BLaER1 (cell line): Measurements from ENCODE around the gene PRKCZ.
A peak's percentile ranks its signal among the peaks of the same experiment; 100 is the strongest.

Source experiments
- H3K27ac ChIP-seq: shearing (Covaris generic); formaldehyde crosslinking; 2 replicates; pipeline ENCODE4 v1.8.1; 2022
- H3K27me3 ChIP-seq: shearing (Covaris generic); formaldehyde crosslinking; 2 replicates; pipeline ENCODE4 v1.8.1; 2022
- H3K36me3 ChIP-seq: shearing (Covaris generic); formaldehyde crosslinking; 2 replicates; pipeline ENCODE4 v1.8.1; 2022
- H3K4me1 ChIP-seq: shearing (Covaris generic); formaldehyde crosslinking; 2 replicates; pipeline ENCODE4 v1.8.1; 2022
- H3K4me2 ChIP-seq: shearing (Covaris generic); formaldehyde crosslinking; 2 replicates; pipeline ENCODE4 v1.8.1; 2022
- H3K4me3 ChIP-seq: shearing (Covaris generic); formaldehyde crosslinking; 2 replicates; pipeline ENCODE4 v1.8.1; 2022
- H3K9ac ChIP-seq: shearing (Covaris generic); formaldehyde crosslinking; 2 replicates; pipeline ENCODE4 v1.8.1; 2022
- H3K9me3 ChIP-seq: shearing (Covaris generic); formaldehyde crosslinking; 2 replicates; pipeline ENCODE4 v1.8.1; 2022
- H4K20me1 ChIP-seq: shearing (Covaris generic); formaldehyde crosslinking; 2 replicates; pipeline ENCODE4 v1.8.1; 2022
- Cebpa-rat ChIP-seq: shearing (Covaris generic); IDR thresholded peaks from 2 replicates; pipeline ENCODE4 v1.8.1; 2022

Gene PRKCZ

DNA sequence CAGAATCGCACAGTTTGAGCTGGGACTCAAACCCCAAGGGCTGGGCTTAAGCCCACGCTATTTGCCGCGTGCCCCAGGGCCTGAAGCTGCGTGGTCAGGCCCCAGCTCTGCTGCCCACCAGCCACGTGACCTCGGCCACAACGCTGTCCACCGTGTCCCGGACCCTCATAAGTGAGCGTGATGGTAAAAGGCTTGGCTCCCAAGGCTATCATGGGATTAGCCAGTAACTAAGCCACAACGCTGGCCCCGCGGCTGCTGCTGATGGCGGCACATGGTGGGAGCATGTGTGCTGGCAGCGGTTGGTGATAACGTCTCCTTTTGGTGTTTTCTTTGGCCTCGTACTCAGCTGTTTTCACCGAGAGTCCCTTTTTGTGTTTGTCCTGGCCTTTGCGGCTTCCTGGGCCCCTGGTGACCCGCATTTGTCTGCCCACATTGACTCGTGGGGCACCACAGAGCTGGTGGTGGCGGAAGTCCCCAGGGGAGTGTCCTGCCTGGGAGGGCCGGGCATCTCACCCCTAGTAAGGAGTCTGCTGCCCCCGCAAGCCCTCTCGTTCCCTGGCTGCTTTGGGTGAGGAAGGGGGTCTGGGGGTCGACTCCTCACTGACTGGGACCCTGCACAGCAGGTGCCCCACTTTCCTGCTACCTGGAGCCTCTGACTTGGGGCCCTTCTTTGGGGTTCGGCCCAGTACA, 29.3 kb downstream of the PRKCZ start:
- TF ChIP-seq Cebpa-rat = no peak
- H3K36me3 ChIP-seq = peaks cover 44% of the 10 kb centered on the region
- peaks cover 43% of the 10 kb centered on the region for H3K9me3 ChIP-seq
- H3K4me1 ChIP-seq = peaks cover 67% of the 10 kb centered on the region
- H3K4me2 ChIP-seq = peak overlapping the region; percentile 11
- peaks cover 36% of the 10 kb centered on the region for H3K27me3 ChIP-seq
- H4K20me1 ChIP-seq = peaks cover 67% of the 10 kb centered on the region
- H3K27ac ChIP-seq = 0 out of 2 replicates have a peak overlapping the region, but pooled peaks have one; percentile 18
- H3K9ac ChIP-seq = no peak overlapping the region
- H3K4me3 ChIP-seq = no peak overlapping the region; the same call in 1 of the 2 replicates

DNA sequence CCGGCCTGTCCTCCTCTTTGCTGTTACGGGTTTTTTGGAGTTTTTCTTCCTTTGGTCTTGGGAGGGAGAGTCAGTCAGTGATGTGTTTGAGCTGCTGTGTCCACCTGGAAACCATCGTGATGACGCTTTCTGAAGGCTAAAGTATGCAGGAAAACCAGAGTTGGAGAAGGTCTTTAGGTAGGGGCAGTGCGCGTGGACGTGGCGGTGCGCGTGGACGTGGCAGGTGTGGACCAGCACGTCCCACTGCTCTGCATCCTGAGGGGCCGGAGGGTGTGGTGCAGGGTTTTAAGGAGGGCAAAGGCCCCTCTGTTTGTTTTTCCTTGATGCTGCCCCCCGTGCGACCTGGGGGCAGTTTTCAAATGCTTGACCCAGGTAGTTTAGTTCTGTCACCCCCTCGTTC, 29.9 kb downstream of the PRKCZ start:
- Histone ChIP-seq H3K4me2 (peak overlapping the region; percentile 11; the same call in 1 of the 2 replicates), H3K4me1 (peaks cover 61% of the 10 kb centered on the region), H3K9me3 (peaks cover 43% of the 10 kb centered on the region), H3K9ac (no peak overlapping the region), H3K27ac (0 out of 2 replicates have a peak overlapping the region, but pooled peaks have one; percentile 18), H3K4me3 (no peak overlapping the region), H3K36me3 (peaks cover 50% of the 10 kb centered on the region), H3K27me3 (peaks cover 30% of the 10 kb centered on the region), H4K20me1 (peaks cover 67% of the 10 kb centered on the region)
- TF ChIP-seq Cebpa-rat = no peak

DNA sequence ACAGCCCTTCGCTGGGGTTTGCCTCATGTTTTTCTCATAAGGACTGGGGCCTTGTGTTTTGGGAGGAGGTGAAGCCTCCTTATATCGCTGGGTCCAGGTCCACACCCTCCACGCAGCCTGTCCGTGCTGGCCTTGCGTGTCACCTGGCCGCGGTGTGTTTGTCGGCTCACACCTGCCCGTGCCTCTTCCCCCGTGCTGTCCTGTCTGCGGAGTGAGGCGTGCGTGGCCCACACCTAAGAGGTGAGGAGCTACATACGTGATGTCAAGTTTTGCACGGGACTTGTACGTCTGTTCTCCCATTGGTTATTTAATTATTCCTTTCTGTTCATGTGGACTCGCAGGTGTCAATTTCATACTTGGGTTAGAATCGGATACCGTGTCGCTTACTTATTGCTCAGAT, 30.7 kb downstream of the PRKCZ start:
- H4K20me1 ChIP-seq = peaks cover 68% of the 10 kb centered on the region
- peaks cover 54% of the 10 kb centered on the region for H3K4me1 ChIP-seq
- peaks cover 51% of the 10 kb centered on the region for H3K36me3 ChIP-seq
- no peak overlapping the region for H3K9ac ChIP-seq
- H3K4me2 ChIP-seq = no peak overlapping the region; the same call in 1 of the 2 replicates
- no peak overlapping the region for H3K4me3 ChIP-seq
- peaks cover 43% of the 10 kb centered on the region for H3K9me3 ChIP-seq
- peaks cover 22% of the 10 kb centered on the region for H3K27me3 ChIP-seq
- H3K27ac ChIP-seq = no peak overlapping the region
- no peak for TF ChIP-seq Cebpa-rat

DNA sequence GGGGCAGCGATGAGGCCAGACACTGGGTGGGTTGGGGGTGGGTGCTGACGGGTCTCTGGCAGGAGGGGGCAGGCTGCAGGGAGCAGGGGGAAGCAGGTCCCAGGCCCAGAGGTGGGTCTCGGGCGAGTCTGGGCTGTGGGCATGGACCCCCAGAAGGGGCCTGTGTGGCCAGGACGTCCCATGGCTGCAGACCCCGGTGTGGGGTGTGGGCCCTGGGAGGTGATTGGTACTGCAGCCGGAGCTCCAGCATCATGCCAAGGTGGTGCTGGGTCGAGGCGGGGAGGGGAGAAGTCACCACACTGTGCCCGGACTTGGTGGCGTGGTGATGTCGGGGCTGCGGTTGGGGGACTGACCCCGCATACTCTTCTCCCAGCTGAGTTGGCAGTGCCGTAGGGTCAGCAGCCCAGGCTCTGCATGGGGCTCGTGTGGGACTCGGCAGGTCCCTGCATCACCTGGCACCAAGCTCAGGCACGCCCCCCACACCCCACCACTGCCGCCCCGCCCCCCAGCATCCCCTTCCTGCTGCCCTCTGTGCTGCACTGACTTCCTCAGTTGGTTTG, 31.2 kb downstream of the PRKCZ start:
- Histone ChIP-seq H3K4me1 (peaks cover 54% of the 10 kb centered on the region), H3K9me3 (peaks cover 42% of the 10 kb centered on the region), H3K9ac (no peak overlapping the region), H3K27me3 (peaks cover 17% of the 10 kb centered on the region), H3K27ac (no peak overlapping the region), H3K4me3 (no peak overlapping the region), H4K20me1 (peaks cover 71% of the 10 kb centered on the region), H3K4me2 (no peak overlapping the region; the same call in 1 of the 2 replicates), H3K36me3 (peaks cover 54% of the 10 kb centered on the region)
- no peak for TF ChIP-seq Cebpa-rat

DNA sequence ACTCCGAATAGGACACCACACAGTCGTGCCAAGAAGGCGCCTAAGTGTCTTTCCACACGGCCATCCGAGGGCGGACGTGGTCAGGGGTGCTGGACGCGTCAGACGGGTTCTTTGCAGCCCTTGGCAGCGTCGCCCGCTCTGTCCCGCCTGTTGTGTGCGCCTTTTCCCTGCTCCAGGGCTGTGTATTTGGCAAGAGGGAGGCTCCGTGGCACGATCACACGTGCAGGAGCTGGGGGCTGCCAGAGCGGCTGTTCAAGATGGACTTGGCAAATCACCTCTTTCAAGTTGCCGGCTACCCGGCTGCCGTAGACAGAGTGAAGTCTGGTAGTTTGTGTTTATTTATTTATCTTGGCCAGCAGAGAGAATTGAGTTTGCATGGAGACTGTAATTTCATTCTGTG, 31.9 kb downstream of the PRKCZ start:
- H3K4me1 ChIP-seq = peaks cover 50% of the 10 kb centered on the region
- H3K9me3 ChIP-seq = peaks cover 35% of the 10 kb centered on the region
- no peak for TF ChIP-seq Cebpa-rat
- H3K4me3 ChIP-seq = no peak overlapping the region
- H3K27me3 ChIP-seq = peaks cover 10% of the 10 kb centered on the region
- H3K27ac ChIP-seq = no peak overlapping the region
- H3K9ac ChIP-seq = no peak overlapping the region
- H4K20me1 ChIP-seq = peaks cover 78% of the 10 kb centered on the region
- peaks cover 55% of the 10 kb centered on the region for H3K36me3 ChIP-seq
- H3K4me2 ChIP-seq = peak overlapping the region; percentile 21; the same call in 1 of the 2 replicates

DNA sequence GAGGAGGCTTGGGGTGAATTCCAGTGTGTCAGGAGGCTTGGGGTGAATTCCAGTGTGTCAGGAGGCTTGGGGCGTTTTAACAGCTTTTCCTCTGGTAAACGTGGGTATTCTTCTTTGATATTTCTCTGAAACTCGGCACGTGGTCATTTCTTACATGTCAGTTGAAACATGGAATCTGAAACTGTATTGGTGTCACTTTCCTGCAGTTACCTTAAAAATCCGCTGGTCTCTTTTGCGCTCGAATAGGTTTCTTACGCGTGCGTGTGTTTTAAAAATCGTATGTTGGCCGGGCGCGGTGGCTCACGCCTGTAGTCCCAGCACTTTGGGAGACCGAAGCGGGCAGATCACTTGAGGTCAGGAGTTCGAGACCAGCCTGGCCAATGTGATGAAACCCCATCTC, 33.5 kb downstream of the PRKCZ start:
- Histone ChIP-seq H3K4me1 (peaks cover 54% of the 10 kb centered on the region), H3K9ac (no peak overlapping the region), H3K27ac (no peak overlapping the region), H3K4me2 (no peak overlapping the region), H3K27me3 (no peaks in the 10 kb centered on the region), H3K4me3 (no peak overlapping the region), H4K20me1 (peaks cover 94% of the 10 kb centered on the region), H3K9me3 (peaks cover 19% of the 10 kb centered on the region), H3K36me3 (peaks cover 57% of the 10 kb centered on the region)
- no peak for TF ChIP-seq Cebpa-rat

DNA sequence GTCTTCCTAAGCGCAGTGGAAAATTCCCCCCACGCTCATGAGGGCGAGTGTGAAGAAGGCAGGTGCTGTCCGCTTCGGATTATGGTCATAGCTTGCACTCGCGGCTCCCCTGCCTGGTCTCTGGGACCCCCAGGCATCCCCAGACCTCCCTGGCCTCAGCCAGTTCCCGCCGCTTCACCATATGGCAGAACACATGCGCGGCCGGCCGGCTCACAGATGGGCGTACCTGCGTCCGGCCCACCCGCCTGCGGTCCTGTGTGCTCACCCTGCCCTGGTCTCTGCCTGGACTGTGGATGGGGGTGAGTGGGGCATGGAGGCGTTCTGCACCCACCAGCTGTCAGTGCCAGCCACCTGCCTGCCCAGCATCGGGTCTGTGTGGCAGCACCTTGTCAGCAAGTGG, 34.1 kb downstream of the PRKCZ start:
- no peak for TF ChIP-seq Cebpa-rat
- H3K9ac ChIP-seq = no peak overlapping the region
- H3K4me2 ChIP-seq = no peak overlapping the region
- peaks cover 53% of the 10 kb centered on the region for H3K4me1 ChIP-seq
- H3K36me3 ChIP-seq = peaks cover 59% of the 10 kb centered on the region
- peaks cover 99% of the 10 kb centered on the region for H4K20me1 ChIP-seq
- H3K27ac ChIP-seq = no peak overlapping the region
- H3K9me3 ChIP-seq = peaks cover 13% of the 10 kb centered on the region
- H3K27me3 ChIP-seq = no peaks in the 10 kb centered on the region
- no peak overlapping the region for H3K4me3 ChIP-seq

DNA sequence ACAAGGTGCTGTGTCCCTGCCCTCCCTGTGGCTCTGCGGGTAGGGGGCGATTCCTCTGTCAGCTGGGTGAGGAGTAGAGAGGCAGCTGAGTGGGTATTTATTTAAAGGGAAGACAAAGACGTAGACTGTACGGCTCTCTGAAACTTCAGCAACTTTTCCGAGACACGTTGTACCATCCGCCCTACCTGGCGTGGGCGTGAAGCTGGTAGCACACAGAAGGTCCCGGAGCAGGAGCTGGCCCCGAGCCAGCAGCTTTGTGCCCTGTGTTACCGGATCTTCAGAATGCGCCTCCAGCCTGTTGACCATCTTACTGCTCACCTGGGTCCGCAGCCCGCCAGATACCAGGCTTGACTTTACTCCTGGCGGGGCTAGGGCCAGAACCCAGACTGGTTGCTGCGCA, 34.9 kb downstream of the PRKCZ start:
- Histone ChIP-seq H3K9me3 (peaks cover 5% of the 10 kb centered on the region), H3K27me3 (no peaks in the 10 kb centered on the region), H3K9ac (no peak overlapping the region)

DNA sequence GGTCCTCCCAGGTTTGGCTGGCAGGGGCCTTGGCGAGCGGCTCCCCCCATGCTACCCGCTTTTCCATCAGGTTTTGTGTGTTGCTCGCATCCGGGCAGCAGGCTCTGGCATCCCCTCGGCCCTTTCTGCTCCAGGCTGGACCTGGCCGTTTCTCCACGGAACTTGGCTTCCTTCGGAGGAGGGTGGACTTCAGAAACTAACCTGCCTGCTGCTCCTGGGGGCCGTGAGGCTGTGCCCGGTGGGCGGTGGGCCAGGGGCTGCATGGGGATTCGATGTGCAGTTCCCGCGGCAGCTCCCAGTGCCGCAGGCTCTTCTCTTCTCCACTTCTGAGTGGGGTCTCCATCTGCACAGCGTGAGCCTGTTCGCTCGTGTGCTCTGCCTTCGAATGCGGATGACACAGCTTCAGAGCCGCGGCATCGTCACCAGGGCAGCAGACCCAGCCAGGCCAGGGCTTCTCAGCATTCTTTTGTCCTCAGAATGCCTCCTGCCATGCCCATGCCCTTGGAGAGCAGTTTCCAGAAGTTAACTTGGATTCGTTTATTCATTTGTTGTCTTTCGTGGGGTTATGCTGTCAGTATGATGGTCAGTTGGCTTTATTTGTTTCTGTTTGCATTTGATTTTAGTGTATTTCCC, 36.4 kb downstream of the PRKCZ start:
- no peak overlapping the region for H3K9ac ChIP-seq
- H3K27ac ChIP-seq = no peak overlapping the region
- no peak for TF ChIP-seq Cebpa-rat

More for the DNA sequence above, 34.9 kb downstream of the PRKCZ start:
- peaks cover 53% of the 10 kb centered on the region for H3K4me1 ChIP-seq
- TF ChIP-seq Cebpa-rat = no peak
- peaks cover 99% of the 10 kb centered on the region for H4K20me1 ChIP-seq
- no peak overlapping the region for H3K4me3 ChIP-seq
- H3K36me3 ChIP-seq = peaks cover 54% of the 10 kb centered on the region
- H3K27ac ChIP-seq = no peak overlapping the region
- H3K4me2 ChIP-seq = no peak overlapping the region

DNA sequence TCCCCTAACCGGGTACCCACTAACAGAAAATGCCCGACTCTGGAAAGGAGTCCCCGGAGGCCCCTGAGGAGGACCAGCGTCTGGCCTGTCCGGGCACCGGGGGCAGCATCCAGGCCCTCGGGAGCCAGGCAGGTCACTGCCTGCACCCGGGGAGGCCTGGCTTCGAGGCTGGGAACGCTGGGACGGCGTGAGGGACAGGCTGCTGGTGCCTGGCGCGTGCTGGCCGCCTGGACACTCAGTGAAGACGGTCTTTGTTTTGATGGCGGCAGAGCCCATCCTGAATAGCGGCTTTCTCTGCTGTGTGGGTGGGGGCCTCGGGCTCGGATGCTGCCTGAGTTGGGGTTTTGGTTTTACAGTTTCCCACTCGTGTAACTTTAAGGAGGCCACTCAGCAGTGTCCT, 37.6 kb downstream of the PRKCZ start:
- H3K27ac ChIP-seq = no peak overlapping the region
- no peak overlapping the region for H3K9ac ChIP-seq
- H3K4me3 ChIP-seq = no peak overlapping the region
- H3K4me1 ChIP-seq = peaks cover 69% of the 10 kb centered on the region
- H3K27me3 ChIP-seq = no peaks in the 10 kb centered on the region
- peaks cover 100% of the 10 kb centered on the region for H4K20me1 ChIP-seq
- no peak for TF ChIP-seq Cebpa-rat
- H3K36me3 ChIP-seq = peaks cover 39% of the 10 kb centered on the region
- H3K9me3 ChIP-seq = no peaks in the 10 kb centered on the region
- H3K4me2 ChIP-seq = no peak overlapping the region

More for the DNA sequence above, 36.4 kb downstream of the PRKCZ start:
- H4K20me1 ChIP-seq = peaks cover 99% of the 10 kb centered on the region
- H3K9me3 ChIP-seq = no peaks in the 10 kb centered on the region
- H3K4me2 ChIP-seq = no peak overlapping the region
- H3K4me1 ChIP-seq = peaks cover 58% of the 10 kb centered on the region
- peaks cover 45% of the 10 kb centered on the region for H3K36me3 ChIP-seq
- H3K4me3 ChIP-seq = no peak overlapping the region
- H3K27me3 ChIP-seq = no peaks in the 10 kb centered on the region
